IMR-90 (cell line): ENCODE results near the gene SUPT3H. TPM values are rescaled to one million over a fixed set of nuclear protein-coding genes. Genes with fewer than 3 reads are reported as not detected.

Source experiments
- ATAC-seq: fragments of 200-7000 bp; cut with Tn5 transposase; 2 replicates; pipeline ENCODE4 v1.9.1; 2020; ENCODE audit warnings: low read depth, mild to moderate bottlenecking, moderate library complexity
- BruUV-seq: library from RNA; stranded (reverse); fragments of 400-500 nt; replicated peaks from 2 replicates; lab custom pipeline; 2021; lab: Mats Ljungman, UMichigan
- CTCF ChIA-PET: fragments of 300-600 bp; formaldehyde crosslinking; extraction: SDS; loops from one replicate; lab custom pipeline; 2021; ENCODE audit warnings: antibody characterized with exemption; lab: Yijun Ruan, JAX
- POLR2A ChIA-PET: fragments of 300-600 bp; sonication (Branson Sonifier 250); formaldehyde crosslinking; loops from one replicate; lab custom pipeline; 2022; ENCODE audit warnings: antibody characterized with exemption; ENCODE audit not compliant: unreplicated experiment; lab: Charles Lee
- DNase-seq: peaks from one replicate; pipeline ENCODE4 v3.0.0; 2013
- H2AFZ ChIP-seq: replicated peaks from 2 replicates; pipeline ENCODE3; 2013; ENCODE audit warnings: low read length, mild to moderate bottlenecking; ENCODE audit not compliant: poor library complexity
- H2AK5ac ChIP-seq: 2 replicates; pipeline ENCODE4 v1.6.1; 2013; ENCODE audit warnings: low read depth, low read length, inconsistent platforms
- H2AK9ac ChIP-seq: replicated peaks from 2 replicates; pipeline ENCODE3; 2013; ENCODE audit warnings: mild to moderate bottlenecking, low read depth, low read length, moderate library complexity; ENCODE audit not compliant: poor library complexity
- H2BK120ac ChIP-seq: 2 replicates; pipeline ENCODE4 v1.6.1; 2013; ENCODE audit warnings: low read depth, low read length, inconsistent platforms
- H2BK15ac ChIP-seq: 3 replicates; pipeline ENCODE4 v1.6.1; 2013; ENCODE audit warnings: low read depth, low read length, inconsistent platforms
- H2BK20ac ChIP-seq: 2 replicates; pipeline ENCODE4 v1.6.1; 2013; ENCODE audit warnings: low read depth, mild to moderate bottlenecking, inconsistent platforms, low read length, moderate library complexity
- H2BK5ac ChIP-seq: 2 replicates; pipeline ENCODE4 v1.6.1; 2013; ENCODE audit warnings: mild to moderate bottlenecking, low read depth, low read length, inconsistent platforms; ENCODE audit not compliant: poor library complexity, severe bottlenecking
- H3K14ac ChIP-seq: replicated peaks from 2 replicates; pipeline ENCODE4 v1.6.1; 2013; ENCODE audit warnings: low read depth, low read length, inconsistent platforms
- H3K18ac ChIP-seq: 2 replicates; pipeline ENCODE4 v1.6.1; 2013; ENCODE audit warnings: low read depth, low read length, control low read depth
- H3K23ac ChIP-seq: 2 replicates; pipeline ENCODE4 v1.6.1; 2013; ENCODE audit warnings: low read depth, low read length, inconsistent platforms
- H3K27ac ChIP-seq: 2 replicates; pipeline ENCODE4 v1.5.1; 2013; ENCODE audit warnings: mild to moderate bottlenecking, control low read depth, low read length; ENCODE audit not compliant: insufficient read depth
- H3K27me3 ChIP-seq: 2 replicates; pipeline ENCODE4 v1.6.1; 2013; ENCODE audit warnings: low read length; ENCODE audit not compliant: control insufficient read depth, insufficient read depth
- H3K36me3 ChIP-seq: 2 replicates; pipeline ENCODE4 v1.6.1; 2013; ENCODE audit warnings: low read length, mixed read lengths; ENCODE audit not compliant: control insufficient read depth, insufficient read depth
- H3K4ac ChIP-seq: 2 replicates; pipeline ENCODE4 v1.6.1; 2013; ENCODE audit warnings: low read depth, low read length, inconsistent platforms
- H3K4me1 ChIP-seq: 2 replicates; pipeline ENCODE4 v1.6.1; 2013; ENCODE audit warnings: low read length, mixed read lengths; ENCODE audit not compliant: control insufficient read depth, insufficient read depth
- H3K4me2 ChIP-seq: 2 replicates; pipeline ENCODE4 v1.6.1; 2013; ENCODE audit warnings: low read depth, mild to moderate bottlenecking, control low read depth, low read length, moderate library complexity
- H3K4me3 ChIP-seq: 2 replicates; pipeline ENCODE4 v1.5.1; 2013; ENCODE audit warnings: low read depth, mild to moderate bottlenecking, control low read depth, low read length, moderate library complexity; ENCODE audit not compliant: insufficient read depth
- H3K56ac ChIP-seq: 2 replicates; pipeline ENCODE4 v1.6.1; 2013; ENCODE audit warnings: low read length, inconsistent platforms; ENCODE audit not compliant: insufficient read depth; ENCODE audit errors: extremely low read depth
- H3K79me1 ChIP-seq, 2 experiments: 2 replicates each; pipeline ENCODE4 v1.6.1; 2013; ENCODE audit warnings: low read length in 2 of 2, inconsistent platforms in 1 of 2, low read depth in 1 of 2
- H3K9ac ChIP-seq: 2 replicates; pipeline ENCODE4 v1.6.1; 2013; ENCODE audit warnings: low read depth, low read length, control low read depth
- H3K9me1 ChIP-seq: 2 replicates; pipeline ENCODE4 v1.6.1; 2013; ENCODE audit warnings: low read length, inconsistent platforms; ENCODE audit not compliant: insufficient read depth
- H3K9me3 ChIP-seq: 2 replicates; pipeline ENCODE4 v1.6.1; 2013; ENCODE audit warnings: low read length; ENCODE audit not compliant: control insufficient read depth, insufficient read depth
- H4K20me1 ChIP-seq: 2 replicates; pipeline ENCODE4 v1.6.1; 2013; ENCODE audit warnings: low read length, inconsistent platforms; ENCODE audit not compliant: insufficient read depth
- H4K5ac ChIP-seq: 2 replicates; pipeline ENCODE4 v1.6.1; 2013; ENCODE audit warnings: mild to moderate bottlenecking, low read depth, low read length, control low read depth
- H4K8ac ChIP-seq, 2 experiments: 2 replicates each; pipeline ENCODE4 v1.6.1; 2013; ENCODE audit warnings: low read depth in 2 of 2, low read length in 2 of 2, control low read depth in 1 of 2, inconsistent platforms in 1 of 2
- H4K91ac ChIP-seq: 2 replicates; pipeline ENCODE4 v1.6.1; 2013; ENCODE audit warnings: low read depth, low read length, inconsistent platforms; ENCODE audit not compliant: insufficient read depth
- FOS ChIP-seq: fragments of 150-350 bp; IDR thresholded peaks from 2 replicates; pipeline ENCODE4 v1.6.1; 2016; ENCODE audit warnings: low read depth, low read length
- WGBS, 2 experiments: methylation state at CpG; one replicate each; pipeline versions ENCODE4 v1.1.5 to v1.1.7; 2013; ENCODE audit warnings: missing lambda C conversion rate in 2 of 2; ENCODE audit not compliant: insufficient read length in 1 of 2; ENCODE audit errors: extremely low coverage in 2 of 2; 5-methylcytosine and 5-hydroxymethylcytosine counted together
- dilution Hi-C: fragments of 300-500 bp; cut with HindIII; formaldehyde crosslinking; loops from one replicate; pipeline ENCODE4 v1.14.3; 2018; ENCODE audit warnings: low sequenced_read_pairs; ENCODE audit not compliant: unreplicated experiment
- in situ Hi-C: fragments of 300-500 bp; cut with MboI; formaldehyde crosslinking; loops from 3 replicates; pipeline ENCODE4 v1.14.3; 2019; ENCODE audit warnings: low sequenced_read_pairs, inconsistent platforms, mixed read lengths
- intact Hi-C: fragments of 100-400 bp; cut with micrococcal nuclease; formaldehyde crosslinking; loops from 2 replicates; pipeline ENCODE4 v1.10.0; 2022
- polyA plus RNA-seq, 3 experiments: library from polyadenylated mRNA; depleted of rRNA; stranded (reverse); fragments of >200 nt; gene quantifications; 2 replicates each; pipeline ENCODE4 v1.2.3, GENCODE V29; 2012; ENCODE audit warnings: low replicate concordance in 1 of 3
- total RNA-seq: library from RNA; depleted of rRNA; stranded (reverse); fragments of >200 nt; gene quantifications from 2 replicates; pipeline ENCODE4 v1.2.3, GENCODE V29; 2012
- TF ChIP-seq, protein P1 (sequence below): conservative IDR thresholded peaks from 2 replicates; pipeline ENCODE4 v1.5.1; 2012; ENCODE audit warnings: mild to moderate bottlenecking, low read depth, low read length, improper control_type of control experiment

The SUPT3H gene
- total and polyA plus RNA-seq, 2 of the 4 experiments (the other 2 are of a cell fraction) = 4.5 to 5.0 TPM

GRCh38 chr6:45226081-45226480 lies 151.7 kb downstream of the SUPT3H start:
- Histone ChIP-seq H3K27me3 (no peaks in the 10 kb centered on the region), H3K14ac (no peak overlapping the region), H2BK120ac (no peak overlapping the region), H2BK20ac (no peak overlapping the region), H3K4ac (no peak overlapping the region), H3K79me1 (no peaks in the 10 kb centered on the region), H2BK5ac (no peak overlapping the region), H3K9ac (no peak overlapping the region), H4K20me1 (no peaks in the 10 kb centered on the region), H2AFZ (no peak overlapping the region), H2BK15ac (no peak overlapping the region), H3K4me3 (no peak overlapping the region), H3K4me2 (no peak overlapping the region), H3K23ac (no peak overlapping the region), H4K8ac (no peak overlapping the region), H3K27ac (no peak overlapping the region), H3K9me3 (no peaks in the 10 kb centered on the region), H4K5ac (no peak overlapping the region), H4K91ac (no peak overlapping the region), H3K36me3 (no peaks in the 10 kb centered on the region), H3K56ac (no peak overlapping the region), H3K9me1 (no peaks in the 10 kb centered on the region), H3K4me1 (no peaks in the 10 kb centered on the region), H2AK9ac (no peak overlapping the region), H3K18ac (no peak overlapping the region), H2AK5ac (no peak overlapping the region)
- BruUV-seq = no TSS peak
- POLR2A ChIA-PET = no interaction called here
- CTCF ChIA-PET = no interaction called here
- ATAC-seq (no peak), DNase-seq (no peak)
- intact Hi-C loops (no loop called here), dilution Hi-C loops (no loop called here), in situ Hi-C loops (no loop called here)
- no CpG with 5 or more reads among the region's 2 CpGs for WGBS, 2 experiments
- TF ChIP-seq FOS = no peak
- TF ChIP-seq, protein P1, sequence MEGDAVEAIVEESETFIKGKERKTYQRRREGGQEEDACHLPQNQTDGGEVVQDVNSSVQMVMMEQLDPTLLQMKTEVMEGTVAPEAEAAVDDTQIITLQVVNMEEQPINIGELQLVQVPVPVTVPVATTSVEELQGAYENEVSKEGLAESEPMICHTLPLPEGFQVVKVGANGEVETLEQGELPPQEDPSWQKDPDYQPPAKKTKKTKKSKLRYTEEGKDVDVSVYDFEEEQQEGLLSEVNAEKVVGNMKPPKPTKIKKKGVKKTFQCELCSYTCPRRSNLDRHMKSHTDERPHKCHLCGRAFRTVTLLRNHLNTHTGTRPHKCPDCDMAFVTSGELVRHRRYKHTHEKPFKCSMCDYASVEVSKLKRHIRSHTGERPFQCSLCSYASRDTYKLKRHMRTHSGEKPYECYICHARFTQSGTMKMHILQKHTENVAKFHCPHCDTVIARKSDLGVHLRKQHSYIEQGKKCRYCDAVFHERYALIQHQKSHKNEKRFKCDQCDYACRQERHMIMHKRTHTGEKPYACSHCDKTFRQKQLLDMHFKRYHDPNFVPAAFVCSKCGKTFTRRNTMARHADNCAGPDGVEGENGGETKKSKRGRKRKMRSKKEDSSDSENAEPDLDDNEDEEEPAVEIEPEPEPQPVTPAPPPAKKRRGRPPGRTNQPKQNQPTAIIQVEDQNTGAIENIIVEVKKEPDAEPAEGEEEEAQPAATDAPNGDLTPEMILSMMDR = 0 out of 2 replicates have a peak, but pooled peaks have one; percentile 3
